Tibial artery (tissue), 4 donors: ENCODE results near the gene UBR4.

Source experiments
- DNase-seq, 2 donors: peaks; one replicate each; pipeline ENCODE4 v3.0.0-alpha.2; 2019
- H3K27ac ChIP-seq, 2 donors: fragments of 200-600 bp; sonication (generic) in 1 of 2; 1 replicate in 1 of 2; 2 replicates in 1 of 2; pipeline ENCODE4 v1.5.1; 2018 to 2019; ENCODE audit warnings: mild to moderate bottlenecking in 1 of 2
- H3K27me3 ChIP-seq, 2 donors: fragments of 200-600 bp; sonication (generic) in 1 of 2; one replicate each; pipeline versions ENCODE4 v1.5.1 to v1.6.0; 2016 to 2019
- H3K36me3 ChIP-seq, 3 donors: fragments of 200-600 bp; sonication (generic) in 2 of 3; one replicate each; pipeline ENCODE4 v1.5.1; 2016 to 2019; ENCODE audit warnings: mild to moderate bottlenecking in 2 of 3
- H3K4me1 ChIP-seq, 4 donors: fragments of 200-600 bp; sonication (generic) in 2 of 4; 1 replicate in 3 of 4; 2 replicates in 1 of 4; pipeline ENCODE4 v1.5.1; 2016 to 2019
- H3K4me3 ChIP-seq, 2 donors: fragments of 200-600 bp; sonication (generic) in 1 of 2; 1 replicate in 1 of 2; 2 replicates in 1 of 2; pipeline ENCODE4 v1.5.1; 2018 to 2019; ENCODE audit warnings: mild to moderate bottlenecking in 2 of 2
- H3K9me3 ChIP-seq, 3 donors: fragments of 200-600 bp; sonication (generic) in 1 of 3; one replicate each; pipeline ENCODE4 v1.5.1; 2016 to 2019
- intact Hi-C: fragments of 100-400 bp; cut with DNase I; formaldehyde crosslinking; loops from one replicate; pipeline ENCODE4 v1.15.0; 2023; ENCODE audit warnings: low total_unique reads
- TF ChIP-seq, protein P1 (sequence below), 2 experiments: fragments of 200-600 bp in 1 of 2; fragments of 450-650 bp in 1 of 2; IDR thresholded peaks; one replicate each; pipeline ENCODE4 v1.5.1; 2017 to 2019; ENCODE audit warnings: antibody characterized with exemption in 2 of 2, mild to moderate bottlenecking in 1 of 2, moderate library complexity in 1 of 2

Gene UBR4

DNA sequence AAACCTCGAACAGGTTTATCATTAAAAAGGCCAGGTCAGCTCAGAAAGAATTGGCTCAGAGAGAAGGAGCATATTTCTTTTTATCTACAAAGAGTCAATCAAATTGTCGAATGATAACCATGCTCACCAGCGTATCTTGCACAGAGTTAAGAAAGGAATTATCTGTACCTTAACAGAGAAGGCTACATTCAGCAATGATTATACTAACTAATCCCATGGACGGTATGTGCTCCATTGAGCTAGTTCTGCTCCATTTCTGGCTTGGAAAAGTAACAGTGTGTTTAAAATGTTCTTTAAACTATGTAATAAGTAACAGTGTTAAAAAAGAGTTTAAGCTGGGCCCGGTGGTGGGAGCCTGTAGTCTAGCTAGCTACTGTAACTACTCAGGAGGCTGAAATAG, 4.2 kb downstream of the UBR4 start:
- Histone ChIP-seq H3K4me3 (no peak overlapping the region), H3K36me3 (no peaks in the 10 kb centered on the region), H3K27me3 (no peaks in the 10 kb centered on the region), H3K9me3 (no peaks in the 10 kb centered on the region), H3K27ac (no peak overlapping the region), H3K4me1 (peaks cover 0 to 81% (median 38%) of the 10 kb centered on the region in 4 donors)
- TF ChIP-seq, protein P1, sequence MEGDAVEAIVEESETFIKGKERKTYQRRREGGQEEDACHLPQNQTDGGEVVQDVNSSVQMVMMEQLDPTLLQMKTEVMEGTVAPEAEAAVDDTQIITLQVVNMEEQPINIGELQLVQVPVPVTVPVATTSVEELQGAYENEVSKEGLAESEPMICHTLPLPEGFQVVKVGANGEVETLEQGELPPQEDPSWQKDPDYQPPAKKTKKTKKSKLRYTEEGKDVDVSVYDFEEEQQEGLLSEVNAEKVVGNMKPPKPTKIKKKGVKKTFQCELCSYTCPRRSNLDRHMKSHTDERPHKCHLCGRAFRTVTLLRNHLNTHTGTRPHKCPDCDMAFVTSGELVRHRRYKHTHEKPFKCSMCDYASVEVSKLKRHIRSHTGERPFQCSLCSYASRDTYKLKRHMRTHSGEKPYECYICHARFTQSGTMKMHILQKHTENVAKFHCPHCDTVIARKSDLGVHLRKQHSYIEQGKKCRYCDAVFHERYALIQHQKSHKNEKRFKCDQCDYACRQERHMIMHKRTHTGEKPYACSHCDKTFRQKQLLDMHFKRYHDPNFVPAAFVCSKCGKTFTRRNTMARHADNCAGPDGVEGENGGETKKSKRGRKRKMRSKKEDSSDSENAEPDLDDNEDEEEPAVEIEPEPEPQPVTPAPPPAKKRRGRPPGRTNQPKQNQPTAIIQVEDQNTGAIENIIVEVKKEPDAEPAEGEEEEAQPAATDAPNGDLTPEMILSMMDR (IDR thresholded peaks at IDR 0.05), result no peak
- intact Hi-C loops, result loop anchor here (10.0 kb wide), 1 partner anchor 1511 kb away; no protein-coding TSS in a partner anchor
- no peak for DNase-seq

- H3K9me3 ChIP-seq, result no peaks in the 10 kb centered on the region
- DNase-seq, result no peak
- intact Hi-C loops, result loop anchor here (10.0 kb wide), 1 partner anchor 1511 kb away; no protein-coding TSS in a partner anchor
- H3K36me3 ChIP-seq, result peaks cover 0 to 3% (median under 1%) of the 10 kb centered on the region in 3 donors
- H3K27ac ChIP-seq, result no peak overlapping the region
- H3K4me3 ChIP-seq, result no peak overlapping the region
- no peaks in the 10 kb centered on the region for H3K27me3 ChIP-seq
- TF ChIP-seq, protein P1 (IDR thresholded peaks at IDR 0.05), result no peak
- H3K4me1 ChIP-seq, result peaks cover 0 to 79% (median 36%) of the 10 kb centered on the region in 4 donors
These were observed 4.7 kb downstream of the UBR4 start for GRCh38 chr1:19205403-19205802.

GRCh38 chr1:19204446-19205266, 5.4 kb downstream of the UBR4 start:
- no peak for DNase-seq
- peaks cover 0 to 79% (median 36%) of the 10 kb centered on the region in 4 donors for H3K4me1 ChIP-seq
- intact Hi-C loops, result loop anchor here (10.0 kb wide), 1 partner anchor 1510 kb away; no protein-coding TSS in a partner anchor
- no peaks in the 10 kb centered on the region for H3K9me3 ChIP-seq
- H3K4me3 ChIP-seq, result no peak overlapping the region
- H3K27ac ChIP-seq, result no peak overlapping the region
- no peaks in the 10 kb centered on the region for H3K27me3 ChIP-seq
- TF ChIP-seq, protein P1 (IDR thresholded peaks at IDR 0.05), result no peak
- peaks cover 5 to 11% (median 8%) of the 10 kb centered on the region in 3 donors for H3K36me3 ChIP-seq

DNA sequence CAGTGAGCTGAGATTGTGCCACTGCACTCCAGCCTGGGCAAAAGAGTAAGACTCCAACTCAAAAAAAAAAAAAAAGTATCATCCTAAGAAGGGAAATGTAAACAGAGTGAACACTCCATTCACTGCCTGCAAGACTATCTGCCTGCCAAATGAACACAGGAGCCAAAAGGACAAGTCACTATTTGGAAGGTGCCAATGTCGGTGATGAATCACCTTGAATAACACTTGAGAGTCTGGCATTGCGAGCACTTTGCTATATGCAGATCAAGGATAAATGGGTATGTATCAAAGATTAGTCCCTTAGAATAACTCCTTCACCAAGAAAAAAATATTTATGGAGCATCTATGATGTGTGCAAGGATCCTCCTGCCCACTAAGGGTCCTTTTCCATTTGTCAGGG, 6.6 kb downstream of the UBR4 start:
- intact Hi-C loops, result loop anchor here (10.0 kb wide), 1 partner anchor 1509 kb away; no protein-coding TSS in a partner anchor
- Histone ChIP-seq H3K27me3 (no peaks in the 10 kb centered on the region), H3K27ac (peak overlapping the region; percentile 34 to 48), H3K36me3 (peaks cover 17 to 23% (median 20%) of the 10 kb centered on the region in 3 donors), H3K9me3 (no peaks in the 10 kb centered on the region), H3K4me1 (peaks cover 0 to 72% (median 34%) of the 10 kb centered on the region in 4 donors), H3K4me3 (no peak overlapping the region)
- peak in 1 of 2 donors; percentile 47 for DNase-seq
- TF ChIP-seq, protein P1 (IDR thresholded peaks at IDR 0.05), result no peak

DNA sequence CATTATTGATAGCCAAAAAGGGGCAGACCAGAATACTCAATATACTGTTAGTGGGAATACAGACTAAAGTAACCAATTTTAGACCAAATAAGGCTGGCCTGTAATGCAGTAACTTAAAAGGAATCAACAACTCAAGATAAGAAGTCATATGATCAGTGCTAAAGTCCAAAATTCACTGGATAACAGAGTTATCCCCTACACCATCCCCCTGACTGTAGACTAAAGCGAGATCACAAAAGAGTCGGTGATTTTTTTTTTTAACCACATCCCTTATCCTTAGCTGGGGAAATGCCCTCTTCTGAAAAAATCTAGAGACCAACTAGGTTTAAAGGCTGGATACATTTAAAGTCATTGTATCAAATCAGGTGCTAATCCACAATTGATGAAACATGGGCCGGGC, 7.7 kb downstream of the UBR4 start:
- Histone ChIP-seq H3K27ac (peak overlapping the region; percentile 34 to 48), H3K4me1 (peaks cover 0 to 62% (median 26%) of the 10 kb centered on the region in 4 donors), H3K4me3 (no peak overlapping the region), H3K27me3 (no peaks in the 10 kb centered on the region), H3K36me3 (peaks cover 28 to 33% (median 31%) of the 10 kb centered on the region in 3 donors), H3K9me3 (no peaks in the 10 kb centered on the region)
- intact Hi-C loops, result loop anchor here (10.0 kb wide), 1 partner anchor 1508 kb away; no protein-coding TSS in a partner anchor
- TF ChIP-seq, protein P1 (IDR thresholded peaks at IDR 0.05), result no peak
- DNase-seq, result no peak
